Mucosa of stomach (tissue), 1 donor: ENCODE results near the gene SGSM2.

Experiments
- H3K27me3 ChIP-seq: one replicate; pipeline ENCODE4 v1.7.0; 2013; ENCODE audit warnings: mild to moderate bottlenecking, low read length; ENCODE audit not compliant: control insufficient read depth, insufficient read depth
- H3K36me3 ChIP-seq: one replicate; pipeline ENCODE4 v1.7.0; 2013; ENCODE audit warnings: low read length; ENCODE audit not compliant: control insufficient read depth, insufficient read depth
- H3K4me1 ChIP-seq: one replicate; pipeline ENCODE4 v1.7.0; 2013; ENCODE audit warnings: mild to moderate bottlenecking, low read length; ENCODE audit not compliant: control insufficient read depth, insufficient read depth
- H3K4me3 ChIP-seq: one replicate; pipeline ENCODE4 v1.7.0; 2013; ENCODE audit warnings: low read length
- H3K9ac ChIP-seq: one replicate; pipeline ENCODE4 v1.7.0; 2013; ENCODE audit warnings: mild to moderate bottlenecking, low read length, moderate library complexity
- H3K9me3 ChIP-seq: one replicate; pipeline ENCODE4 v1.7.0; 2013; ENCODE audit warnings: mild to moderate bottlenecking, low read length, moderate library complexity; ENCODE audit not compliant: control insufficient read depth
- donor health status: Pancreatic carcinoma.

The SGSM2 gene

DNA sequence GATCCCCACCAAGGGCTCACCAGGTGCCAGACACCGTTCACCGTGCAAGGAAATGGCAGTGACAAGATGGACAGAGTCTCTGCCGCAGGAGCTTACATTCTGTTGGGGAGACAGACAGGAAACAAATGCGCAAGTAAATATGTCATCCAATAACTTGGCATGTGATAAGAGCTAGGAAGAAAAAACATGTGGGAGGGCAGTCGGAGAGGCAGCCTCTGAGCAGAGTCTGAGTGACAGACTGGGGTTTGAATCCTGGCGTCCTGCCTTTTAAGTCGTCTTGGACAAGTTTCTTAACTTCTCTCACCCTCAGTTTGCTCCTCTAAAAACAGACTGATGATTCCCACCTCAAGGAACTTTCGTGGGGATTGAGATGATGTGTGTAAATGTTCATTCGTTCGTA is 7.2 kb downstream of the SGSM2 start:
- Histone ChIP-seq H3K27me3 (no peaks in the 10 kb centered on the region), H3K9ac (no peak overlapping the region), H3K9me3 (no peaks in the 10 kb centered on the region), H3K4me3 (no peak overlapping the region), H3K36me3 (no peaks in the 10 kb centered on the region), H3K4me1 (peaks cover 31% of the 10 kb centered on the region)

DNA sequence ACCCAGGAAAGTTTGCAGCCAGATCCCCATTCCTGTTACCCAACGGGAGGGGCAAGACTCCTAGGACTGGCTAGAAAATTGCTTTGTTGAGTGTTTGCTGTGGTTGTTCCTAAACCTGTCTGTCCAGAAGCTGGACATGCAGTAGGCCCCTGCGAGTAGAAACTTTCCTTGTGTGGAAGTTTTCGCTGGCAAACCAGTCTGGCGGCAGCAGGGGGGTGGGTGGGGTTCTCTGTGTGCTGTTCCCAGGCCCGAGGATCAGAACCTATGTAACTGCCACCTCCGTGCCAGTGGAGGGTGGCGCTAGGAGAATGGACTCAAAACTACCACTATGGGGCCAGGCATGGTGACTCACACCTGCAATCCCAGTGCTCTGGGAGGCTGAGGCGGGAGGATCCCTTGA is 9.2 kb downstream of the SGSM2 start:
- no peaks in the 10 kb centered on the region for H3K27me3 ChIP-seq
- H3K4me3 ChIP-seq: no peak overlapping the region
- H3K9ac ChIP-seq: no peak overlapping the region
- H3K36me3 ChIP-seq: no peaks in the 10 kb centered on the region
- peaks cover 31% of the 10 kb centered on the region for H3K4me1 ChIP-seq
- no peaks in the 10 kb centered on the region for H3K9me3 ChIP-seq

DNA sequence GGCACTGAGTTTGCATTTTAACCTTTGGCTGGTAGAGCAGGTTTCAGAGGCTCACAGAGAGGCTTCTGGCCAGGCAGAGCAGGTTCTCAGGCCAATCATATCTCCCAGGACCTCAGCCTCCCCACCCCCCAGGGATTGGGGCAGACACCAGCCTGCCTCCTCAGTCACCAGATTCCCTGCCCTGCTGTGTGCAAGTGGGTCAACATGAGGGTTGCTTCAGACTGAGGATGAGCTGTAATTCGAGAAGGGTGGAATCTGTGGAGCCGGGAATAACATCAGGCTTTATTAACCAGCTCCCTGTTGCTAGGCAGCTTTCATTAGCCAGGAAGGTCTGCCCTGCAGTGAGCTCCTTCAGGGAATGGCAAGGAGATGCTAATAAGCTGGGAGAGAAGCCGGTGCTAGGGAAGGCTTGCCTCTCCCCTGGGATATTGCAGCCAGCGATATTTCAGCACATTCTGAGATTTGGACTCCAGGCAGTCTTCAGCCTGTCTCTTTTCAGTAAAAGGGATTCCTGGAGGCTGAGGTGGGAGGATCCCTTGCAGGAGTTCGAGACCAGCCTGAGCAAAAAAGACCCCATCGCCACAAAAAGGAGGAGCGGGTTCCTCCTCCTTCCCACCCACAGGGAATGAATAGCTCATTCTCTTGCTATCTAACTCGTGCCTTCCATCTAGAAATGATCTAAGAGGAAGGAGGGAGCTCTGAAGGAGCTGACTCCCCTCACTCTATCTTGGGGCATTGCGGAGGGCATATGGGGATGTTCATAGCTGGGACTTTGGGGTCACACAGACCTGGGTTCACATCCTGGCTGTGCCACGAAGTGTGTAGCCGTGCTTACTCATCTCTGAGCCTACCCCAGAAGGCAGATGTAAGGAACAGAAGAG is 10.7 kb downstream of the SGSM2 start:
- no peaks in the 10 kb centered on the region for H3K27me3 ChIP-seq
- no peak overlapping the region for H3K9ac ChIP-seq
- no peak overlapping the region for H3K4me3 ChIP-seq
- H3K9me3 ChIP-seq: no peaks in the 10 kb centered on the region
- no peaks in the 10 kb centered on the region for H3K36me3 ChIP-seq
- H3K4me1 ChIP-seq: peaks cover 30% of the 10 kb centered on the region

DNA sequence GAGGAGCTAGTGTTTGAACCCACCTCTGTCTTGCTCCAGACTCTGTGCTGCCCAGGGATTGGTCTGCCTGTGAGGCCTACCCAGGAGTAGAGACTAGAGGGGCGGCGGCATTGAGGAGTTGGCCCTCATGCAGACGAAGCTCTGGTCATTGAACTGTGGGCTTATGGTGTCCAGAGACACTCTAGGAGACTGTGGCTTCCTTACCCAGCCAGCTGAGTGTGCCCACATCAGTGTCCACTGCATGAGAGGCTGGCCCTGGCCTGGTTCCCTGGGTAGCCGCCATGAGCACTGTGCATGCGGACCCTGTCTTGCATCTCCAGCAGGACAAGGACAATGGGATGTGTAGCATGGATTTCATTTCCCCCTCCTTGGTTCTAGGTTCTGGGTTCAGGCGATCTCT is 14.0 kb downstream of the SGSM2 start:
- H3K9ac ChIP-seq: no peak overlapping the region
- no peaks in the 10 kb centered on the region for H3K9me3 ChIP-seq
- H3K4me3 ChIP-seq: no peak overlapping the region
- H3K27me3 ChIP-seq: no peaks in the 10 kb centered on the region
- peaks cover 18% of the 10 kb centered on the region for H3K4me1 ChIP-seq
- no peaks in the 10 kb centered on the region for H3K36me3 ChIP-seq

DNA sequence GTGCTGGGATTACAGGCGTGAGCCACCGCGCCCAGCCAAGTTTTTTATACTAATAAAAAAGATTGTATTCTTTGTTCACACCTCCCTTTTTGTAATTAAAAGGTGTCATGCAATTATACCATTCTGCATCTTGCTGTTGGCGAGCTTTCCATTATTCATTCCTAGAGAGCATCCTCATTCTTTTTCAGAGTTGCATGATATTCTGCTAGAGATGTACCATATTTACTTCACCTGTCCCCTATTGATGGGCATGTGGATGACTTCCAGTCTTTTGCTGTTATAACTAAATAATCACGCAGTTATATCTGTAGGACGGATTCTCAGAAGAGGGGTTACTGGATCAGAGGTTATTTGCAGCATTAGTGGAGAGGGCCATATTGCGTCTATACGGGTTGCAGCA is 17.0 kb downstream of the SGSM2 start:
- Histone ChIP-seq H3K27me3 (no peaks in the 10 kb centered on the region), H3K9me3 (no peaks in the 10 kb centered on the region), H3K4me1 (peaks cover 15% of the 10 kb centered on the region)

DNA sequence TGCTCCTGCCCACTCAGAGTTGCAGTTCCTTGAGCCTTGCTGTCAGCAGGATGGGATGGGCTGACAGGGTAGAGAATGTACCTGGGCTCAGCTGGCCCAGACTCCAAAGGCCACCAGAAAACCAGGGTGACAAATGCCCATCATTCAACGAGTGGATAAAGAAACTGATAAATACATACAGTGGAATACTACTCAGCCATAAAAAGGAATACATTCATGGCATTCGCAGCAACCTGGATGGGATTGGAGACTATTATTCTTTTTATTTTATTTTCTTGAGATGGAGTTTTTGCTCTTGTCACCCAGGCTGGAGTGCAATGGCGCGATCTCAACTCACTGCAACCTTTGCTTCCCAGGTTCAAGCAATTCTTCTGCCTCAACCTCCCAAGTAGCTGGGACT is 19.9 kb downstream of the SGSM2 start:
- Histone ChIP-seq H3K9me3 (no peaks in the 10 kb centered on the region), H3K36me3 (no peaks in the 10 kb centered on the region), H3K27me3 (no peaks in the 10 kb centered on the region), H3K9ac (no peak overlapping the region), H3K4me1 (peaks cover 41% of the 10 kb centered on the region), H3K4me3 (no peak overlapping the region)

More for the DNA sequence above, 17.0 kb downstream of the SGSM2 start:
- no peak overlapping the region for H3K9ac ChIP-seq
- no peak overlapping the region for H3K4me3 ChIP-seq
- H3K36me3 ChIP-seq: no peaks in the 10 kb centered on the region

DNA sequence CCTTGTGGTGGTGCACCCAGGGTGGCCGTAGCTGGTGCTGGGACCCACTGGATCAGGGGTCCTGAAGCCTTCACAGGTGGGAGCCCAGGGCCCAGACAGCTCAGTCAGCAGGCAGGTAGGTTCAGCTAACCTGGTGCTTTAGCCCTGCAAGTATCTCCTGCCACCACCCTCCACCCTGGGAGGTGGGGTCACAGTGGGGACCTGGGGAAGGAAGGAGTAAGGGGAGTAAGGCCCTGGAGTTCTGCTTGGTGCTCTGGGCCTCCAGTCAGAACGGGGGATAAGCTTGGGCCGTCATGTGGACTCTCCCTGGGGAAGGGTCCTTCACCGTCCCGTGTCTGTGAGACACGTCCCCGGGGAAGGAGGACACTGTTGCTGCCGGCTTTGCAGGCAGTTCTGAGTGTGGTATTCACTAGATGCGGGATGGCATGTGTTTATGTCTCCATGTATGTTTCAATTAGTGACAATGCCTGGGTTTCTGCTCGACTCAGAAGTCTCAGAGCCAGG is 20.7 kb downstream of the SGSM2 start:
- Histone ChIP-seq H3K36me3 (no peaks in the 10 kb centered on the region), H3K4me1 (peaks cover 41% of the 10 kb centered on the region), H3K9me3 (no peaks in the 10 kb centered on the region), H3K27me3 (no peaks in the 10 kb centered on the region), H3K9ac (no peak overlapping the region), H3K4me3 (no peak overlapping the region)

DNA sequence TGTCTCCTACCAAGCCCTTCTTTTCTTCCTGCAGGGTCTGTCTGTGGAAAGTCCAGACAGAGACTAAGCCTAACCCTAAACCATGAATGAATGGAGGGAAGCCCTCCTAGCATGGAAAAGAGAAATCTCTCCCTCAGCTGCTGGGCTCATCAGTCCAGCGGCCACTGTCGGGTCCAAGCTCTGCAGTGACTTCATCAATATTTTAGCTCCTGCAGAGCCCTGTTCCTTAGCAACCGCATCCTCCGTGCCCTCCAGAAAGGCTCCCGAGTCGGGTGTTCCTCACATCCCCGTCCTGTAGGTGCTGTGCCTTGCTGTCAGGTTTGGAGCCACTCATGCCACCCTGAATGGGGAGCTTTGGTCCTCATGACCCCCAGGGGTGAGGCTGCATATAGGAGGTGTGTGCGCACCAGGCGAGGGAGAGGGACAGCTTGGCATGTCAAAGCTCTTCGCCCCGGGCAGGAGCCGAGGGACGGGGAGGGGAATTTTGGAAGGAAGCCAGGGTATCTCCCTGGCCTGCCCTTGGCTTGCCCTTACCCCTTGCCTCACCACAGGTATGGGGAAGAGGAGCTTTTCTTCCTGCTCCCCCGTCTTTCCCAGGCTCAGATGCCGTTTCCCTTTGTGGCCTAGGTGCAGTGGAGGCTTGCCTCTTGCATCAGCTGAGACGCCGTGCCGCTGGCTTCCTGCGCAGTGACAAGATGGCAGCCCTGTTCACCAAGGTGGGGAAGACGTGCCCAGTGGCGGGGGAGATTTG is 23.9 kb downstream of the SGSM2 start:
- H3K27me3 ChIP-seq: no peaks in the 10 kb centered on the region
- H3K9ac ChIP-seq: no peak overlapping the region
- H3K4me3 ChIP-seq: no peak overlapping the region
- H3K36me3 ChIP-seq: no peaks in the 10 kb centered on the region
- peaks cover 41% of the 10 kb centered on the region for H3K4me1 ChIP-seq
- no peaks in the 10 kb centered on the region for H3K9me3 ChIP-seq

DNA sequence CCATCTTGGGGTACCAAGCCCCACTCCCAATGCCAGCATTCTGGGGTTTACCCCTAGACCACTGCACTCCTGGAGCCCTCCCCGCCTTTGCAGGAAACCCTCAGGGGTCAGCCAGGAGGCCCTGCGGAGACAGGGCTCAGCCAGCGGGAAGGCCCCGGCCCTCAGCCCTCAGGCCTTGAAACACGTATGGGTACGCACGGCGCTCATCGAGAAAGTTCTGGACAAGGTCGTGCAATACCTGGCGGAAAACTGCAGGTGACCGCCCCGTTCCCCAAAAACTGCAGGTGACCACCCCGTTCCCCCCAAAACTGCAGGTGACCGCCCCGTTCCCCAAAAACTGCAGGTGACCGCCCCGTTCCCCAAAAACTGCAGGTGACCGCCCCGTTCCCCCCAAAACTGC is 24.7 kb downstream of the SGSM2 start:
- Histone ChIP-seq H3K4me3 (no peak overlapping the region), H3K9me3 (no peaks in the 10 kb centered on the region), H3K27me3 (no peaks in the 10 kb centered on the region), H3K9ac (no peak overlapping the region), H3K36me3 (no peaks in the 10 kb centered on the region), H3K4me1 (peaks cover 41% of the 10 kb centered on the region)

DNA sequence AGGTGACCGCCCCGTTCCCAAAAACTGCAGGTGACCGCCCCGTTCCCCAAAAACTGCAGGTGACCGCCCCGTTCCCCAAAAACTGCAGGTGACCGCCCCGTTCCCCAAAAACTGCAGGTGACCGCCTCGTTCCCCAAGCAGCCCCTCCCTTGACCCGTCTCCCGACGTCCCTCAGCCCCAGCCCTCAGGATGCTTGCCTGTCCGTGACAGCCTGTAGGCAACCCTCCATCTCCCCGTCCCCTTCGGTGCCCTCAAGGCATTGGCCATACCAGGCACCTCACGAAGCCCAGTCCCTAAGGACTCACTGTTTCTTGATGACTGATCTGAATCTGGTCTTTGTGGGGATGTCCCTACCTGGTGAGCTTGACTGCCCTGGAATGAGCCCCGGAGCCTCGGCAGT is 25.1 kb downstream of the SGSM2 start:
- no peaks in the 10 kb centered on the region for H3K36me3 ChIP-seq

DNA sequence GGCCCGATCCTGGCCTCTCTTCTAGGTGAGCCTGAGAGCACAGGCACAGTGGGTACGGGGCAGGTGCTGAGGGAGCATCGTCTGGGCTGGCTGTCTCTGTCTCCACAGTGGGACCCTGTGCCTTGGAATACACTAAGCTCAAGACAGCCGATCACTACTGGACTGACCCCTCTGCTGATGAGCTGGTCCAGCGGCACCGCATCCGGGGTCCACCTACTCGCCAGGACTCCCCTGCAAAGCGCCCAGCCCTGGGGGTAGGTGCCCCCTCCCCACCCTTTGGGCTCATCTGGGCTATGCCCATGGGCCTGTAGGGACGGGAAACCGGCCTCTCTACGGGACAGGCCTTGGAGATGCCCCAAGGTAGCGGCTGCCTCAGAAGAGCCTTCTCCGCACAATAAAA is 25.6 kb downstream of the SGSM2 start:
- Histone ChIP-seq H3K4me3 (no peak overlapping the region), H3K27me3 (no peaks in the 10 kb centered on the region), H3K36me3 (no peaks in the 10 kb centered on the region), H3K4me1 (peaks cover 40% of the 10 kb centered on the region), H3K9ac (no peak overlapping the region), H3K9me3 (no peaks in the 10 kb centered on the region)

More for the DNA sequence above, 25.1 kb downstream of the SGSM2 start:
- H3K9ac ChIP-seq: no peak overlapping the region
- H3K9me3 ChIP-seq: no peaks in the 10 kb centered on the region
- H3K4me1 ChIP-seq: peaks cover 41% of the 10 kb centered on the region
- H3K27me3 ChIP-seq: no peaks in the 10 kb centered on the region
- H3K4me3 ChIP-seq: no peak overlapping the region

DNA sequence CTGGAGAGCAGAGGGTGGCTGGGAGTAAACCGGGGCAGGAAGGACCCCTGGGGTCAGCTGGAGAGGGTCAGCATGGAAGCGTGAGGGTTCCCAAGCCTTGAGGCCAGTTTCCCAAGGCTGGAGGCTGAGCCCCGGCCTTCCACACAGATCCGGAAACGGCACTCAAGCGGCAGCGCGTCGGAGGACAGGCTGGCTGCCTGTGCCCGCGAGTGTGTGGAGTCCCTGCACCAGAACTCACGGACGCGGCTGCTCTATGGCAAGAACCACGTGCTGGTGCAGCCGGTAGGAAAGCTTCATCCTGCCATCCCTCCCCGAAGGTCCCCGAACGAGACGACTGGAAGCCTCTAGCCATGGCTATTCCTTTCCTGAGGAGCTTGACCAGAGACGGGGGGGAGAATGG is 26.0 kb downstream of the SGSM2 start:
- Histone ChIP-seq H3K36me3 (no peaks in the 10 kb centered on the region), H3K9ac (no peak overlapping the region), H3K4me1 (peaks cover 36% of the 10 kb centered on the region), H3K4me3 (no peak overlapping the region), H3K9me3 (no peaks in the 10 kb centered on the region), H3K27me3 (no peaks in the 10 kb centered on the region)
